ENCODE results near the gene PFKP. TPM values are rescaled to one million over a fixed set of nuclear protein-coding genes. Genes with fewer than 3 reads are reported as not detected.

The PFKP gene
- total RNA-seq, 1 donor from 2014 or later: 361 TPM

DNA sequence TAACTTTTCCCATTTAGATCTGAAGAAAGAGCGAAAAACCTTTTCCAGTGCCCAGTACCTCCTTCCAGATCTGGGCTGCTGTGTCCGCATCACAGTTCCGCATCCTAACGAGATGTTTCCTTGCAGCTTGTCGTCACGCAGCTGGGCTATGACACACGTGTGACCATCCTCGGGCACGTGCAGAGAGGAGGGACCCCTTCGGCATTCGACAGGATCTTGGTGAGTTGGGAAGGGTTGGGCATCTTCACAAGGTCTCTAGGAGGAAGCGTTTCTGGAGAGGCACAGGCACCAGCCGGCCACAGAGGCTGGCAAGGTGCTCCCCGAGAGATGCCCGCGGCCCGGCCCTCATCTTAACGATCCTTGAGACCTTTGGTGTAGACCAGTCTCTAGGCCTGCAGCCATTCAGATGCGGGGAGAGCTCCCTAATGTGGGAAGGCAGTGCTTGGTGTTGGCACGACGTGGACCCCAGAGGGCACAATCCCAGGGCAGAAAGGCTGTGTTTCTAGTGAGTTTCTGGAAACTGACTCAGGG, 41.3 kb downstream of the PFKP start:
- Histone ChIP-seq H3K79me2 (ENCODE audit: insufficient read depth, low read length) (peaks cover 42% of the 10 kb centered on the region), H3K4me3 (ENCODE audit: insufficient read depth, low read depth, low read length) (no peak overlapping the region), H2AFZ (ENCODE audit: low read depth, low read length) (no peak overlapping the region), H3K27me3 (ENCODE audit: insufficient read depth, low read length) (no peaks in the 10 kb centered on the region), H4K20me1 (ENCODE audit: insufficient read depth, low read length) (peaks cover 17% of the 10 kb centered on the region), H3K9ac (ENCODE audit: low read length) (no peak overlapping the region), H3K4me2 (ENCODE audit: low read length) (no peak overlapping the region), H3K27ac (ENCODE audit: low read depth, low read length) (peak overlapping the region; percentile 96), H3K9me3 (ENCODE audit: insufficient read depth, low read depth, low read length) (no peaks in the 10 kb centered on the region), H3K4me1 (ENCODE audit: insufficient read depth, low read length) (peaks cover 17% of the 10 kb centered on the region), H3K36me3 (ENCODE audit: insufficient read depth, low read length) (peaks cover 59% of the 10 kb centered on the region)
- no peak for FAIRE-seq
- Mint-ChIP-seq H3K4me3 (ENCODE audit: unreplicated experiment) (no peak overlapping the region), H3K36me3 (ENCODE audit: low read depth, unreplicated experiment) (peaks cover 44% of the 10 kb centered on the region), H3K27ac (ENCODE audit: unreplicated experiment) (peak overlapping the region; percentile 47), H3K9me3 (ENCODE audit: unreplicated experiment) (no peaks in the 10 kb centered on the region), H3K27me3 (ENCODE audit: low read depth, unreplicated experiment) (no peaks in the 10 kb centered on the region), H3K4me1 (ENCODE audit: low read depth, unreplicated experiment) (peaks cover 3% of the 10 kb centered on the region)
- TF ChIP-seq, protein P1, sequence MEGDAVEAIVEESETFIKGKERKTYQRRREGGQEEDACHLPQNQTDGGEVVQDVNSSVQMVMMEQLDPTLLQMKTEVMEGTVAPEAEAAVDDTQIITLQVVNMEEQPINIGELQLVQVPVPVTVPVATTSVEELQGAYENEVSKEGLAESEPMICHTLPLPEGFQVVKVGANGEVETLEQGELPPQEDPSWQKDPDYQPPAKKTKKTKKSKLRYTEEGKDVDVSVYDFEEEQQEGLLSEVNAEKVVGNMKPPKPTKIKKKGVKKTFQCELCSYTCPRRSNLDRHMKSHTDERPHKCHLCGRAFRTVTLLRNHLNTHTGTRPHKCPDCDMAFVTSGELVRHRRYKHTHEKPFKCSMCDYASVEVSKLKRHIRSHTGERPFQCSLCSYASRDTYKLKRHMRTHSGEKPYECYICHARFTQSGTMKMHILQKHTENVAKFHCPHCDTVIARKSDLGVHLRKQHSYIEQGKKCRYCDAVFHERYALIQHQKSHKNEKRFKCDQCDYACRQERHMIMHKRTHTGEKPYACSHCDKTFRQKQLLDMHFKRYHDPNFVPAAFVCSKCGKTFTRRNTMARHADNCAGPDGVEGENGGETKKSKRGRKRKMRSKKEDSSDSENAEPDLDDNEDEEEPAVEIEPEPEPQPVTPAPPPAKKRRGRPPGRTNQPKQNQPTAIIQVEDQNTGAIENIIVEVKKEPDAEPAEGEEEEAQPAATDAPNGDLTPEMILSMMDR (IDR thresholded peaks at IDR 0.05; ENCODE audit: insufficient read depth, low read depth, low read length): no peak
- TF ChIP-seq EZH2 (IDR thresholded peaks at IDR 0.05; ENCODE audit: insufficient read depth, low read length): no peak
- DNase-seq (ENCODE audit: low read depth): no peak

DNA sequence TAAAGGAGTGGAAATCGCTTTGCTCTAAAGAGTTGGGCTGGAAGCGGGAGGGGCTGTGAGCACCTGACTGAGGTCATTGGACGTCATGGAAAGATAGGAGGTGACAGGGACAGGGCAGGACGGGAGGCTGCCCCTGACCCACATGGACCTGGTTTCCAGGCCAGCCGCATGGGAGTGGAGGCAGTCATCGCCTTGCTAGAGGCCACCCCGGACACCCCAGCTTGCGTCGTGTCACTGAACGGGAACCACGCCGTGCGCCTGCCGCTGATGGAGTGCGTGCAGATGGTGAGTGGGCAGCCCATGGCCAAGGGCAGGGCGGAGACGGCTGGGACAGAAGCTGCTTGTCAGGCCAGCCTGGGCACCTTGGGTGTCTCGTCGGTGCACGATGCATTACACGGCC, 41.8 kb downstream of the PFKP start:
- Mint-ChIP-seq H3K4me3 (ENCODE audit: unreplicated experiment) (no peak overlapping the region), H3K27ac (ENCODE audit: unreplicated experiment) (no peak overlapping the region), H3K9me3 (ENCODE audit: unreplicated experiment) (no peaks in the 10 kb centered on the region), H3K36me3 (ENCODE audit: low read depth, unreplicated experiment) (peaks cover 42% of the 10 kb centered on the region), H3K27me3 (ENCODE audit: low read depth, unreplicated experiment) (no peaks in the 10 kb centered on the region), H3K4me1 (ENCODE audit: low read depth, unreplicated experiment) (peaks cover 3% of the 10 kb centered on the region)
- TF ChIP-seq, protein P1 (IDR thresholded peaks at IDR 0.05; ENCODE audit: insufficient read depth, low read depth, low read length): no peak
- no peak for TF ChIP-seq EZH2 (IDR thresholded peaks at IDR 0.05; ENCODE audit: insufficient read depth, low read length)
- no peaks in the 10 kb centered on the region for H3K27me3 ChIP-seq (ENCODE audit: insufficient read depth, low read length)
- H3K4me3 ChIP-seq (ENCODE audit: insufficient read depth, low read depth, low read length): no peak overlapping the region
- peaks cover 39% of the 10 kb centered on the region for H3K79me2 ChIP-seq (ENCODE audit: insufficient read depth, low read length)
- DNase-seq (ENCODE audit: low read depth) (no peak), FAIRE-seq (no peak)
- no peaks in the 10 kb centered on the region for H3K9me3 ChIP-seq (ENCODE audit: insufficient read depth, low read depth, low read length)
- H3K4me2 ChIP-seq (ENCODE audit: low read length): no peak overlapping the region
- no peak overlapping the region for H2AFZ ChIP-seq (ENCODE audit: low read depth, low read length)
- peaks cover 57% of the 10 kb centered on the region for H3K36me3 ChIP-seq (ENCODE audit: insufficient read depth, low read length)
- H3K4me1 ChIP-seq (ENCODE audit: insufficient read depth, low read length): peaks cover 17% of the 10 kb centered on the region
- peaks cover 17% of the 10 kb centered on the region for H4K20me1 ChIP-seq (ENCODE audit: insufficient read depth, low read length)
- H3K27ac ChIP-seq (ENCODE audit: low read depth, low read length): no peak overlapping the region
- no peak overlapping the region for H3K9ac ChIP-seq (ENCODE audit: low read length)

DNA sequence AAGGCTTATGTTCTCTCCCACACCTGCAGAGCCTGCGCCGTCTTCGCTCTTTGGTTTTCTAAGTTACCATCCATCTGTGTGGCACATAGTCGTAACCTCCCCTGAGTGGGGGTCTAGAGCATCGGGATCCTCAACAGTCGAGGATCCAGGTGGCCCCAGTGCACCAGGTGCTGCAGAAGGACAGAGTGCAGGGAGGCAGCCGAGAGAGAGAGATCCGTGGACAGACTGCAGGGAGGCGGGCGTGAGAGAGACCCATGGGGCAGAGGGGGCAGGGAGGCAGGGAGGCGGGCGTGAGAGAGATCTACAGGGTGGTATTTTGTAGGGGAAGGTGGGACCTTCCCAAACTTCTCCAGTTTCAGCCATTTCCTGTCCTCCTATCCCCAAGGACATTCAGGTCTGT, 42.3 kb downstream of the PFKP start:
- Mint-ChIP-seq H3K9me3 (ENCODE audit: unreplicated experiment) (no peaks in the 10 kb centered on the region), H3K4me1 (ENCODE audit: low read depth, unreplicated experiment) (peaks cover 3% of the 10 kb centered on the region), H3K27me3 (ENCODE audit: low read depth, unreplicated experiment) (no peaks in the 10 kb centered on the region), H3K27ac (ENCODE audit: unreplicated experiment) (no peak overlapping the region), H3K36me3 (ENCODE audit: low read depth, unreplicated experiment) (peaks cover 38% of the 10 kb centered on the region), H3K4me3 (ENCODE audit: unreplicated experiment) (no peak overlapping the region)
- TF ChIP-seq, protein P1 (IDR thresholded peaks at IDR 0.05; ENCODE audit: insufficient read depth, low read depth, low read length): no peak
- TF ChIP-seq EZH2 (IDR thresholded peaks at IDR 0.05; ENCODE audit: insufficient read depth, low read length): no peak
- Histone ChIP-seq H3K4me1 (ENCODE audit: insufficient read depth, low read length) (peaks cover 17% of the 10 kb centered on the region), H2AFZ (ENCODE audit: low read depth, low read length) (no peak overlapping the region), H3K79me2 (ENCODE audit: insufficient read depth, low read length) (peaks cover 35% of the 10 kb centered on the region), H3K4me3 (ENCODE audit: insufficient read depth, low read depth, low read length) (no peak overlapping the region), H3K9me3 (ENCODE audit: insufficient read depth, low read depth, low read length) (no peaks in the 10 kb centered on the region), H3K9ac (ENCODE audit: low read length) (no peak overlapping the region), H4K20me1 (ENCODE audit: insufficient read depth, low read length) (peaks cover 17% of the 10 kb centered on the region), H3K27me3 (ENCODE audit: insufficient read depth, low read length) (no peaks in the 10 kb centered on the region), H3K36me3 (ENCODE audit: insufficient read depth, low read length) (peaks cover 53% of the 10 kb centered on the region), H3K4me2 (ENCODE audit: low read length) (no peak overlapping the region), H3K27ac (ENCODE audit: low read depth, low read length) (no peak overlapping the region)
- no peak for FAIRE-seq
- no peak for DNase-seq (ENCODE audit: low read depth)

Data from astrocyte (in vitro differentiated cells and primary cell).